Retinal pigment epithelial cell (primary cell): Measurements from ENCODE around the gene NPW.
"Not testable (repeated sequence)": the region's sequence is repeated elsewhere in the genome, so short reads cannot be mapped to it uniquely, and the experiment has no call there.

Source experiments
- DNase-seq: peaks from one replicate; pipeline ENCODE4 v3.0.0-alpha.2; 2010; ENCODE audit warnings: low read depth
- H3K4me3 ChIP-seq: 2 replicates; pipeline ENCODE4 v1.5.1; 2011; ENCODE audit warnings: mild to moderate bottlenecking, low read length, control low read depth, moderate library complexity
- TF ChIP-seq, protein P1 (sequence below): conservative IDR thresholded peaks from 2 replicates; pipeline ENCODE4 v1.5.1; 2011; ENCODE audit warnings: low read depth, low read length, control low read depth, inconsistent platforms

Gene NPW

DNA sequence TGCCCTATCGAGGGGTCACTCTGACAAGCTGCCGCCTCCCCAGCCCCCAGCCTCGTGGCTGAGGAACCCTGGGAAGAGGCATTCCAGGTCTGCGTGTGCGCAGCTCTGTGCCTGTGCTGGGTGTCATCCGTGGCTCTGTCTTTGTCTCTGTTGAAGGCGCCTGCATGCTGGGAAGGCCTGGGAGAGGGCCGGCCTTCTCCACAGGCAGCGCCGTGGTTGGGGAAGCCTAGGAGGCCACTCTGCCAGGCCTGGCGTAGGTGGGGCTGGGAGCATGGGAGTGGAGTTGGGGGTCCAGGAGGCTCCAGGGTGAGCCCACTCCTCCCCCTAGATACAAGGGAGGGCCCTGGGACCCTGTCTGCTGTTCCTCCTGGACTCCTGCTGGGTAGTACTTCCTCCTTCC lies 10.5 kb downstream of the NPW start:
- TF ChIP-seq, protein P1, sequence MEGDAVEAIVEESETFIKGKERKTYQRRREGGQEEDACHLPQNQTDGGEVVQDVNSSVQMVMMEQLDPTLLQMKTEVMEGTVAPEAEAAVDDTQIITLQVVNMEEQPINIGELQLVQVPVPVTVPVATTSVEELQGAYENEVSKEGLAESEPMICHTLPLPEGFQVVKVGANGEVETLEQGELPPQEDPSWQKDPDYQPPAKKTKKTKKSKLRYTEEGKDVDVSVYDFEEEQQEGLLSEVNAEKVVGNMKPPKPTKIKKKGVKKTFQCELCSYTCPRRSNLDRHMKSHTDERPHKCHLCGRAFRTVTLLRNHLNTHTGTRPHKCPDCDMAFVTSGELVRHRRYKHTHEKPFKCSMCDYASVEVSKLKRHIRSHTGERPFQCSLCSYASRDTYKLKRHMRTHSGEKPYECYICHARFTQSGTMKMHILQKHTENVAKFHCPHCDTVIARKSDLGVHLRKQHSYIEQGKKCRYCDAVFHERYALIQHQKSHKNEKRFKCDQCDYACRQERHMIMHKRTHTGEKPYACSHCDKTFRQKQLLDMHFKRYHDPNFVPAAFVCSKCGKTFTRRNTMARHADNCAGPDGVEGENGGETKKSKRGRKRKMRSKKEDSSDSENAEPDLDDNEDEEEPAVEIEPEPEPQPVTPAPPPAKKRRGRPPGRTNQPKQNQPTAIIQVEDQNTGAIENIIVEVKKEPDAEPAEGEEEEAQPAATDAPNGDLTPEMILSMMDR = no peak
- DNase-seq = no peak
- no peak overlapping the region for H3K4me3 ChIP-seq

DNA sequence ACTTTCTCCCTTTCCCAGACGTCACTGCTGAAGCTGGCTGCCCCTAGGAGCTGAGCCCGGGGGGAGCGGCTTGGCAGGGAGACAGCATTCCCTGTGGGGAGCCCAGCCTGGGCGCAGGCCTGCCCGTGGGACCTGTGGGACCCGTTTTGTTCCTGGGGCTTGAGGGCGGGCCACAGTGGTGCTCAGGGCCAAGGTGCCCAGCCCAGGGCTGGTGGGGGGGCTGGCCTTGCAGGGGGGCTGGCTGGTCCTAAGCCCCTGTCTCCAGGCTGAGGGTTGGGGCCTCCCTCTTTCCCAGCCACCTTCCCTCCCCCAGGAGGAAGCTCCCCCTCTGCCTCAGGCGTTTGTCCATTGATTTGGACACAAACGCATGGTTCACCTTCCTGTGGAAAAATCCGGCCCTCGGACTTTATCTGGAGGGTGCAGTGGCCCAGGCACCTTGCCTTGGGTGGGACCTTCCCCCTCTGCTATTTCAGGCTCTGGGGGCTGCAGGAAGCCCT lies 11.5 kb downstream of the NPW start:
- TF ChIP-seq, protein P1 = no peak
- no peak for DNase-seq
- H3K4me3 ChIP-seq = no peak overlapping the region

DNA sequence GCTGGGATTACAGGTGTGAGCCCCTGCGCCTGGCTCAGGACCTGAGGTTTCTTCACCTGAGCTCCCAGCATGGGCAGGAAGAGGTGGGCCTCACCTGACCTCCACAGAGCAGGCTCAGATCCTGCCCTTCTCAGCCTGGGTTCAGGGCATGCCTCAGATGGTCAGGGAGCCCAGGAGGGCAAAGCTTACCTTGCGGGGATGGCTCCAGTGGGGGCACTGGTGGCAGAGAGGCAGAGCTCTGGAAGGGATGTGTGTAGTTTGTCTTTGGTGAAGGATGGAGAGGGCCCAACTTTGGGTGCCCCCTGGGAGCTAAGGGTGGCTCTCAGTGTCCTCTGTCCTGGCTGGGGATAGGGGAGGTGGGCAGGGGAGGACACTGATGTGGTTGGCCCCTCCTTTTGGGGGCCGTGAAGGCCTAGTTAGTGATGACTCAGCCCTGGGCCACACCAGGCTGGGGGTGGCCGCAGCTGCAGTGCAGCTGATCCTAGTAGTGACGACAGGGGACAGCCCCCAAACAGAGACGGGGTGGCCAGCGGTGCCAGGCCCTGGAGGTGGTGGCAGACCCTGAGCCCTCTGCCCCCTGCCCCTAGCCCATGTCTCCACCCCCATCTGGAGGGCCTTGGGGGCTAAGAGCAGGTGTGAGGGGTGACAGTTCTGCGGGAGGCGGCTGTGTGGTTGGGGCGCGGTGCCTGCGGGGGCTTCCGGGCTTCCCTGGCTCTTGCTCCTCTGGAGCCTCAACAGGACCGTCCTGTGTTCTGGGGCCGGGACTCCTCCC lies 12.9 kb downstream of the NPW start:
- no peak overlapping the region for H3K4me3 ChIP-seq
- TF ChIP-seq, protein P1 = no peak

DNA sequence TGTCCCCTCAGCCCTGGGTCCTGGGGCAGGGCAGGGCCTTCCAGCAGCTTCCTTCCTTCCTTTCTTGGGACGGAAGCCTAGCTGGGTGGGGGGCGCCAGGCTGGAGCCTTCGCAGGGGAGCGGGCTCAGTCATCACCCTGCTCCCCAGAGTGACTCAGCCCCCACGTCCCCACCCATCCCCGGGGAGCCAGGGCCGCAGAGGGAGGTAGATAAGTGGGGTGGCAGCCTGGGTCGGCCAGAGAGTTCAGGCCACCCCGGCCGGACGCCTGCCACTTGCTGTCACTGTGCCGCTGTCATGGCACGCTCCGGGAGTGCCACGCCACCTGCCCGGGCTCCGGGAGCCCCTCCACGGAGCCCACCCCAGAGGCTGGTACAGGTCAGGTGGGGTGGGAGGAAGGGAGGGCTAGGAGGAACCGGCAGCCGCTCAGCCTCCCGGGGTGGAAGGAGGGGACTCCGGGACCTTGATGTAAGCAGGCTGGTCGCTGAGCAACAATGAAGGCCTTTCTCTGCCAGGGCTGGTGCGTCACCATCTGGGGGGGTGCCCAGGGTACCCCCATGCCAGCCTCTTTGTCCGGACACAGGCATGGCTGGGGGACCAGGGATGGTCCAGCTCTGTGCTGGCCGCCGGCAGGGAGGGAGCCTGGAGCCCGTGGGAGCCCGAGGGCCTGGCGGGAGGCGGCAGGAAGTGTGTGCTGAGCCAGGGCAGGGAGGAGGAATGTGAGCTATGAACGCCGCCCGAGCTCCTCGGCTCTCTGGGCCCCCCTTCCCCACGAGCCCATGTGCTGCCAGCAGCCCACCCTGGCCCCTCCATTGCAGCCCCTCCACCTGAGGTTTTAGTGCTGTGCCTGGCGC lies 13.7 kb downstream of the NPW start:
- TF ChIP-seq, protein P1 = no peak
- peak overlapping the region; percentile 13 for H3K4me3 ChIP-seq
- no peak for DNase-seq

More for the DNA sequence above, 12.9 kb downstream of the NPW start:
- no peak for DNase-seq

DNA sequence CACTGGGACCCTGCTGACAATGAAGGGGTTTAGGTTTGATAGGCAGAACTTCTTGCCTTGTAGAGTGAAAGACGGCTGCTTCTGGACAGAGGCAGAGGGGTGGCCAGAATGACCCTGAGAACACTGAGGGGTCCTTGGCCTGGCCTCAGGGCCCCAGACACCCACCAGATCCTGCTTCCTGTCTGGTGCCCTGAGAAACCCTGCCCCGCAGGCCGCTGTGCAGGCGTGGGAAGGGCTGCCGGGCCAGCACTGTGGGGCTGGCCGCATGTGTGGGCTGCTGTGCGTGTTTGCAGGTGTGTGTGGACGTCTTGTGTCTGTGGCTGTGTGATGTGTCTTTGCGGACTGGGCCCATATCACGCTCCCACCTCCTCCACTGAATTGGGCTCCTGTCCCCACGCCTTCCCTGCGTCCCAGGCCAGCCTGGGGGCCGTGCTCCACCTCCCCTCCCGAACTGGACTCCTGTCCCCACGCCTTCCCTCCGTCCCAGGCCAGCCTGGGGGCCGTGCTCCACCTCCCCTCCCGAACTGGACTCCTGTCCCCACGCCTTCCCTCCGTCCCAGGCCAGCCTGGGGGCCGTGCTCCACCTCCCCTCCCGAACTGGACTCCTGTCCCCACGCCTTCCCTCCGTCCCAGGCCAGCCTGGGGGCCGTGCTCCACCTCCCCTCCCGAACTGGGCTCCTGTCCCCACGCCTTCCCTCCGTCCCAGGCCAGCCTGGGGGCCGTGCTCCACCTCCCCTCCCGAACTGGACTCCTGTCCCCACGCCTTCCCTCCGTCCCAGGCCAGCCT lies 14.5 kb downstream of the NPW start:
- not testable (repeated sequence) for H3K4me3 ChIP-seq, DNase-seq

DNA sequence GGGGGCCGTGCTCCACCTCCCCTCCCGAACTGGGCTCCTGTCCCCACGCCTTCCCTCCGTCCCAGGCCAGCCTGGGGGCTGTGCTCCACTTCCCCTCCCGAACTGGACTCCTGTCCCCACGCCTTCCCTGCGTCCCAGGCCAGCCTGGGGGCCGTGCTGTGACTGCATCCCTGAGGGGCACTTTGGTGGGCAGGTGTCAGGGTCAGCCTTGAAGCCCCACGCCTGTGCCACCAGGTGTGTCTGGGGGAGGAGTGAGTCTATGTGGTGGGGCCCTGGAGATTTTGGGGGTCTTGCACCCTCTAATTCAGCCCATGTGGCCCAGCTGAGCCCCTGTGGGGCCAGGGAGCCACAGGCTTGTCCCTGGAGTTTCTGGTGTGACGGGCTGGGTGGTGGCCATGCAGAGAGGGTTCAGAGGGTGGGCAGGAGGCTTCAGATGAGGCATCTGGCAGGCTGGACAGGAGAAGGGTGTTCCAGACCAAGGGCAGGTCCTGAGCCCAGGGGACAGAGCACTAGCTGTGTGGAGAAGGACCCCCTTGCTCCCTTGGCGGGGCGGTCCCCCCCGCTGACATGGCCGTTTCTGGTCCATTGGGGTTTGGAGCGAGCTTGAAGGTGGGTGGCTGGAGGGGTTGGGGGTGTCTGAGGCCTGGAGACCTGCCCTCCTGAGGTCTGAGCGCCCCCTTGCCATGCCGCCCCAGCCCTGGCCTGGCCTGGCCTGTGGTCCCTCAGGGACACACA lies 15.3 kb downstream of the NPW start:
- TF ChIP-seq, protein P1 = no peak
- H3K4me3 ChIP-seq = no peak overlapping the region
- no peak for DNase-seq
